ENCODE results near the gene ESRRB.

The ESRRB gene

DNA sequence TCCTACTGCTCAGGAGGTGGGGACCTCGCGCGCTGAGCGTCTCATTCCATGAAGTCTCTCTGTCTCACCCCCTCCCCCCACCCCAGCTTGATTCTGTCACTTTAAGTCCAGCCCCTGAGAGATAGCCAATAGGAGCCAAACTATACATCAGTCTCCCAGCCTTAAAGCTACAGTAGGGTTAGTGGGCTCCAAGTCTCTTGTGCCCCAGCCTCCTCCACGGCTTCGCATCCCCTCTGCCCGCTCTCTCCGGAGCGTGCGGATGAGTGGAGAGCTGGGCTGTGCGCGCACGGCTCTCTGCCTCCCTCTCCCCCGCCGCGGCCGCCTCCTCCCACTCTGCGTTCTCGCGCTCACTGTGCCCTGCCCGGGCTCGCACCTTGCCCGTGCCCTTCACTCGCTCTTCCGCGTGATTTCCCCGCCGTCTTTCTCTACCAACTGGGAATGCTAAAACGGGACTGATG is at the start of gene ESRRB:
TSS of gene ESRRB (plus strand) at position 191 of the 458 bp plus-strand sequence. CDS start at position 456, 265 bp downstream.
- TF ChIP-seq, protein P1, sequence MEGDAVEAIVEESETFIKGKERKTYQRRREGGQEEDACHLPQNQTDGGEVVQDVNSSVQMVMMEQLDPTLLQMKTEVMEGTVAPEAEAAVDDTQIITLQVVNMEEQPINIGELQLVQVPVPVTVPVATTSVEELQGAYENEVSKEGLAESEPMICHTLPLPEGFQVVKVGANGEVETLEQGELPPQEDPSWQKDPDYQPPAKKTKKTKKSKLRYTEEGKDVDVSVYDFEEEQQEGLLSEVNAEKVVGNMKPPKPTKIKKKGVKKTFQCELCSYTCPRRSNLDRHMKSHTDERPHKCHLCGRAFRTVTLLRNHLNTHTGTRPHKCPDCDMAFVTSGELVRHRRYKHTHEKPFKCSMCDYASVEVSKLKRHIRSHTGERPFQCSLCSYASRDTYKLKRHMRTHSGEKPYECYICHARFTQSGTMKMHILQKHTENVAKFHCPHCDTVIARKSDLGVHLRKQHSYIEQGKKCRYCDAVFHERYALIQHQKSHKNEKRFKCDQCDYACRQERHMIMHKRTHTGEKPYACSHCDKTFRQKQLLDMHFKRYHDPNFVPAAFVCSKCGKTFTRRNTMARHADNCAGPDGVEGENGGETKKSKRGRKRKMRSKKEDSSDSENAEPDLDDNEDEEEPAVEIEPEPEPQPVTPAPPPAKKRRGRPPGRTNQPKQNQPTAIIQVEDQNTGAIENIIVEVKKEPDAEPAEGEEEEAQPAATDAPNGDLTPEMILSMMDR (IDR thresholded peaks at IDR 0.05): no peak
- Histone ChIP-seq H3K4me1 (ENCODE audit: control insufficient read depth in 1 of 2, insufficient read depth in 1 of 2, low read depth in 1 of 2, low read length in 1 of 2) (no peaks in the 10 kb centered on the region), H3K27ac (no peak within 1 kb of the TSS), H3K36me3 (no peaks in the 10 kb centered on the region), H3K9me3 (no peaks in the 10 kb centered on the region), H3K27me3 (peaks cover 100% of the 10 kb centered on the region), H3K4me3 (ENCODE audit: low read depth in 1 of 2, low read length in 1 of 2) (no peak within 1 kb of the TSS)

GRCh38 chr14:76326918-76327689 is 48.8 kb upstream of the ESRRB start:
- no peaks in the 10 kb centered on the region for H3K4me1 ChIP-seq (ENCODE audit: control insufficient read depth in 1 of 2, insufficient read depth in 1 of 2, low read depth in 1 of 2, low read length in 1 of 2)

GRCh38 chr14:76328457-76329137 is 47.3 kb upstream of the ESRRB start:
- H3K27me3 ChIP-seq: peaks cover 63% of the 10 kb centered on the region
- no peaks in the 10 kb centered on the region for H3K9me3 ChIP-seq
- H3K27ac ChIP-seq: no peak overlapping the region
- H3K4me1 ChIP-seq (ENCODE audit: control insufficient read depth in 1 of 2, insufficient read depth in 1 of 2, low read depth in 1 of 2, low read length in 1 of 2): no peaks in the 10 kb centered on the region
- H3K4me3 ChIP-seq (ENCODE audit: low read depth in 1 of 2, low read length in 1 of 2): no peak overlapping the region
- H3K36me3 ChIP-seq: no peaks in the 10 kb centered on the region
- TF ChIP-seq, protein P1 (IDR thresholded peaks at IDR 0.05): no peak

More at GRCh38 chr14:76326918-76327689, 48.8 kb upstream of the ESRRB start:
- no peak overlapping the region for H3K27ac ChIP-seq
- no peaks in the 10 kb centered on the region for H3K9me3 ChIP-seq
- TF ChIP-seq, protein P1 (IDR thresholded peaks at IDR 0.05): no peak
- H3K4me3 ChIP-seq (ENCODE audit: low read depth in 1 of 2, low read length in 1 of 2): no peak overlapping the region
- H3K36me3 ChIP-seq: no peaks in the 10 kb centered on the region
- H3K27me3 ChIP-seq: peaks cover 63% of the 10 kb centered on the region

DNA sequence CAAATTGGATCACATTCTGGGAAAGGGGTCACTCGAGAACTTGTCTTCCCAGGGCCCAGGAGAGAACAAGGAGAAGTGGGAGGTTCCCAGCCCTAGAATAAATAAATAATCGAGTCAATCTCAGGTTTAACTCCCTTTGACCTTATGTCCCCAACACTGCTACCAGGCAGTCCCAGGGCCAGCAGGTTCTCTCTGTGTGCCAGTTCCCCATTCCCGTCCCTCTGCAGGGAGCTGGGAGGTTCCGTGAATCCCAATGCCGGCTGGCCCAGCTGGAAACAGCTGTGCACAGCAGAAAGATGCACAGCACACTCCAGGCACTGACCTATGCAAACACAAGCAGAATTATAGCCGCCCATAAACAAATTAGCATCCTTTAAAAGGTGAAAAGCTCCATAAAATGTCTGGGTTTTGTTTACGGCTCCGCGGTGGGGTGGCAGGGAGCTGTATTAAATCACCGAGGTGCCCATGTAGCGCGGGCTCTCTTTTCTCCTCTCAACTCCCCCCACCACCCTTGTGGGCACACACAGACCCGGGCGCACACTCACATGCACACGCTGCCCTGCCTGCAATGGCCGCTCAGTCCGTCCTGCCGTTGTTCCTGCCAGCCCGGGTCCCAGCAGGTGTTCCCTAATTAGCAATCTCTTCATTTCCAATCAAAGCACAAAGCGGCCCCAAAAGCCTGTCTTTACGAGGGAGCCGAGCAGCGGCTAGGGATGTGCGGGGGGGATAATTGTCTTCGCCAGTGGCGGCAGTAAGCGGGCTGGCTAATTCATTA is 46.6 kb upstream of the ESRRB start:
- H3K27ac ChIP-seq: no peak overlapping the region
- H3K27me3 ChIP-seq: peaks cover 57% of the 10 kb centered on the region
- no peaks in the 10 kb centered on the region for H3K36me3 ChIP-seq
- H3K4me3 ChIP-seq (ENCODE audit: low read depth in 1 of 2, low read length in 1 of 2): no peak overlapping the region
- TF ChIP-seq, protein P1 (IDR thresholded peaks at IDR 0.05): no peak
- H3K4me1 ChIP-seq (ENCODE audit: control insufficient read depth in 1 of 2, insufficient read depth in 1 of 2, low read depth in 1 of 2, low read length in 1 of 2): no peaks in the 10 kb centered on the region
- H3K9me3 ChIP-seq: no peaks in the 10 kb centered on the region

DNA sequence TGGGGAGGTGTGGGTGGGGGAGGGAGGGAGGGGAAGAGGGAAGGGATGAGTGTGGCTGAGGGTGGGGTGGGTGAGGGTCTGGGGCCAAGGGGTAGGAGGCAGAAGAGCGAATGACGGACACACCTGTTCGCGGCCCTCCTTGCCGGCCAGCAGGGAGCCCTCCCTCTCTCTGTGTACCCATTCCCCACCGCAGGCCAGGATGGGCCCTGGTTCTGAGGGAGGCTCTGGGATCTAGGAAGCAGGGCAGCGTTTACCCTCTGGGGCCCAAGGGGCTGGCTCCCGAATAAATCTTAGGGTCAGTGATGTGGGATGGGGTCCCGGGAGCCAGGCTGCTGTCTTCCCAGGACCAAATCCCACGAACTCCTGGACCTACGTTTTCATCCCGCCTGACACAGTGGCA is 46.0 kb upstream of the ESRRB start:
- no peaks in the 10 kb centered on the region for H3K4me1 ChIP-seq (ENCODE audit: control insufficient read depth in 1 of 2, insufficient read depth in 1 of 2, low read depth in 1 of 2, low read length in 1 of 2)
- H3K4me3 ChIP-seq (ENCODE audit: low read depth in 1 of 2, low read length in 1 of 2): no peak overlapping the region
- H3K27ac ChIP-seq: no peak overlapping the region
- peaks cover 57% of the 10 kb centered on the region for H3K27me3 ChIP-seq
- H3K9me3 ChIP-seq: no peaks in the 10 kb centered on the region
- TF ChIP-seq, protein P1 (IDR thresholded peaks at IDR 0.05): no peak
- no peaks in the 10 kb centered on the region for H3K36me3 ChIP-seq
